GM19035 (cell line): ENCODE results near the gene PLAAT3.
"Not testable (repeated sequence)": the region's sequence is repeated elsewhere in the genome, so short reads cannot be mapped to it uniquely, and the experiment has no call there.

Experiments
- ATAC-seq: cut with Tn5 transposase; IDR thresholded peaks from one replicate; pipeline ENCODE4 v1.9.1; 2021; ENCODE audit not compliant: unreplicated experiment

PLAAT3 gene

DNA sequence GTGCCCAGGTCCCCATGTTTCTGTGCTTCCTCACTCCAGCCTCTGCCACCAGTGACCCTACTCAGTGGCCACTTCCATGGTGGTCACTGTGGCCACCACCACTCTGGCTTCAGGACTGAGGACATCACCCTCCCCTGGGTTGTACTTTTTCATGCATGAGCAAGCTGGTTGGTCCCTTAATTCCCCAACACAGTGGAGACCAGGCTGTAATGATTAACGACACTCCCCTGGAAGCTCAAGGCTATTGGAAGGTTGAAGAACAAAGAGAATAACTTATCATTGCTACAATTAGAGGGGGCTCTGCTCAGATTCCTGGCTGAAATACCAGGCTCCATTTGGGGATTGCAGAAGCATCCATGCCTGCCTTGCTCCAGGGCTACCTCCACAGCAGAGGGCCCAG is 67.2 kb downstream of the PLAAT3 start:
- ATAC-seq = no peak

DNA sequence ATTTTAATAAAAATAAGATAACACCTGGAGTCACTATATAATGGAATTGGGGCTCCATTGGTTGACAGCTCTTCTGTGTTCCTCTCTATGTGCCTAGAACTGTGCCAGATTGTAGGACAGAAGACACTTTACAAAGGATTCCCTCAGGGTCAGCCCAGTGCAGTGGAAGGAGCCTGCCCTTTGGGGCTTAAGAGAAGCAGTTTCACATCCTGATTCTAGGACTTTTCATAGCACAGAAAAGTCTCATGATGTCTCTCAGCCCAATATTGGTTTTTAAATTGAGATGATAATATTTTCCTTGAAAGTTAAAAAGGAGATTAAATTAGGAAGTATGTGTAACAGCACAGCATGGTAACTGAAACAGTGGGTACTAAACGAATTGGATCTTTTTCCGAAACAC is 70.5 kb downstream of the PLAAT3 start:
- no peak for ATAC-seq

DNA sequence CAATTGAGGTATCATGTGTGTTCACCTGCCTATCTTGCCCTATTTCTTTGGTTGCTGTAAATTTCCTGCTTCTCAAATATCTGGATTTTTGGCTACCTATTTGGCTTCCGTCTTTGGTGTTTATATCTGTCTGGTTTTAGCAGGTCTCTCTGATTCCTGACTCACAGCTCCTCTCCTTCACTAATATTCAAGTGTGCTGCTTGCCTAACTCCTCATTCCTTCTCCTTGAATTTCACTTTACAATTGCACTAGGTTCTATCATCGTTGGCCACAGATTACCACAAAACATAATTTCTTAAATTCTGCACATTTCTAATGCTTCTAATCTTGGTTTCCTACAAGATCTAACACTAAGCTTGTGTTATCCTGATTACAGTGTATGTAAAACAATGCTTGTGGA is 71.7 kb downstream of the PLAAT3 start:
- not testable (repeated sequence) for ATAC-seq

DNA sequence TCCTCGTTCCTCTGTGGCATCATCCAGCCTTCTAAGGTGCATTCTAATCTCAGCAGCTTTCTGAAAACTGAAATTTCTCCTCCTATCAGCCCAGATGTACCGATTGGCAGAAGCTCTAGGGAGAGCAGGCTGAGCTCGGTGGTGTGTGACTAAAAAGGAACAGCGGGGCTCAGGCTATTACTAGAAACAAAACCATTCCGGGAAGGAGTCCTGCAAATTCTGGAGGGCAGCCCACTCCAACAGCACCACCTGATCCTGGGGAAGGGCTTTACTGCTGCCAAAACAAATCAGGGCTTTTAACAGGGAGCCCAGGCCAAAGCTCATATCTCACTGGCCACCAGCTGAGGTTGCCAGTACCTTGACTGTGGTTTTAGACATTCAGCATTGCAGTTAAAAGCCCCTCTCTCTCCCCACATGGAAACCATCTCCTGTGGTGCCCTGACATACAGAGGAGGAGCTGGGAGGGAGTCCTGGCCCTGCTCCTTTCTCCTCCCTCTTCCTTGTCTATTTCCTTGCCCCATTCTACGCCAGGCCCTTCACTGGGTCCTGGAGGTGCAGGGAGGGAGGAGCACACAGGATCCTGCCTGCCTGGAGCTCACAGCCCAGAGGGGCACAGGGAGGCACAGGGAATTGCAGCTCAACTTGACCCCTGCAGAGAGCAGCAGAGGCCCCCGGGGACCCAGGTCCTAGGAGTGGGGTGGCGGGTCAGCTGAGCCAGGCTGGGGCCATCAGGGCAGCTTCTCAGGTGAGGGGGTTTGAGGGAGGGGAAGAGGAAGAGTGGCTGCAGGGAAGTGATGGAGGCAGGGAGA is 76.7 kb downstream of the PLAAT3 start:
- ATAC-seq = no peak

DNA sequence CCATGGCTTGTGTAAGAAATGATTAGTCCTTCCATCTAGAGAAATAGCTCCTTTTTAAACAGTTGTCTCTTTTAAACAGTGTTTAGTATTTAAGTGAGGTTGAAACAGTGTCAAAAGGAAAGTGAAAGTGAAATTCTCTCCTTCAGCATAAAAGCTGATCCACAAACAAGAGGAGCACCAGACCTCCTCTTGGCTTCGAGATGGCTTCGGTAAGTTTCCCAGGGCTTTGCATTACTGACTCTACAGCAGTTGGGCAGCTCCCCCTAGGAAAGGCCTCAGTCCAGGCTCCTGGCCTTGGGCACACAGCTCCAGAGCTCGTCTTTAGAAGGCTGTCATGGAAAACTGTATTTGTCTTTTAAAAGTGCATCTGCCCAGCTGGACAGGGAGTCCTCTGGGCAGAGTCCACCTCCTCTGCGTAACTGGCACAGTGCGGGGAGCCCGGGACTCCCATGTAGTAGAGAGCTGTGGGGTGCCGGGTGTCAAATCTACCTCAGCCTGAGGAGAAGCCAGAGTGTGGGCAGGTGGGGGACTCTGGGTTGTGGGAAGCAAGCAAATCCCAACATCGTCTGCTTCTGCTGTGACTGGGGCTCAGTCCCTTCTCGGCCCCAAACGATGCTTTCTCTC is 77.5 kb downstream of the PLAAT3 start, which contains the start of gene PLAAT4:
PLAAT4 (plus strand) TSS at position 140 of the 624 bp plus-strand sequence; CDS start at position 201, 61 bp downstream.
- ATAC-seq = no peak

DNA sequence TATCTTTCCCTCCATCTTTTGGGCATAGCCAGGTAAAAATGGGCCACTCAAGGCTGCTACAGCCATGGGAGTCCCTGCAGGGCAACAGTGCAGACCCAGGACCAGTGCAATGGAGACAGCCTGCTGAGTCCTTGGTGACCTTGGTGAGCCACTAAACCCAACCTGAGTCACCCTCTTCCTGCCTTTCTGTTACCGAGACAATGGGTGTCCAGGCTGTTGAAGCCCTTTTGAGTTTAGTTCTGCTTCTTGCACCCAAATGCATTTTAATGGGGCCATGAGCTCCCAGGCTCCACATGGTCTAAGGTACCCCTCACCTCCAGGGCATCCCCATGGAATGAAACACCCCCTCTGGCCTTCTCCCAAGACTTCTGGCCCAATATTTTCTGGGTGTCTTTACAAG is 78.5 kb downstream of the PLAAT3 start:
- no peak for ATAC-seq

DNA sequence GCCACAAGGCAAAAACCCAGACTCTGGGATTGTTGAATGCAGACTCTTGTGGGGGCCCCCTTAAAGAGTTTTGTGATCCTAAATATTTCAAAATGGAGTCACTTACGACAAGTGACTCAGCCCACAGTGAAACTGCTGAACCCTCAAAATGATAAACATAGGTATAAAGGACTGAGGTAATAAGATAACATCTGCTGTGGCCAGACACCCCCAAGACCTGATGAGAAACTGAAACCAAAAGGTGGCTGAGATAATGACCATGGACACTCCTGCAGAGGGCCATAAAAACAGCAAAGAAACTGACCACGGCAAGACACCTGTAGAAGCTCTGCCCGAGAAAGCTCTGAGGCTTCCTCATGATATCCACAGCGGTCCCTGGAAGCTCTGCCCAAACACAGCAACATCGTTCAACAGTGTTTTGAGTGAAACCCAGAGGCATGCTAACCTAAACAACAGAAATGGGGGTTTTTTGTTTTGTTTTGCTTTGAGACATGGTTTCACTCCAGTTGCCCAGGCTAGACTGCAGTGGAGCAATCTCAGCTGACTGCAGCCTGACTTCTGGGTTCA is 79.3 kb downstream of the PLAAT3 start:
- ATAC-seq = peak; percentile 57

DNA sequence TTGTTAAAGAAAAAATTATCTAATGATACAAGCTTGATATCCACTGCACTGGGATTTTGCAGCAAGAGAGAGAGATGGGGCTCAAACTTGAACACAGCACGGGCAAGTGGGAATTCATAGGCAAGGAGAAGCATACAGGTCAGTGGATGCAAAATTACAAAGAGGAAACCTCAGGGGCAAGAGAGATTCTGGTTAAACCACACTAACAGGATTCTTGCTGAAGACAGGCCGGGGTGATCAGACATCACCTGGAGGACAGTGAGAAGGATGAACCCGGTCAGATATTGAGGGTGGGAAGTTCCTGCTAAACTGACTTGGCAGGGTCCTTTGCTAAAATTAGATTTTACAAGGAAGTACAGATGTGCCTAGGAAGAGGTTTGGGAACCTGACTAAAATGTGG is 80.2 kb downstream of the PLAAT3 start:
- no peak for ATAC-seq

DNA sequence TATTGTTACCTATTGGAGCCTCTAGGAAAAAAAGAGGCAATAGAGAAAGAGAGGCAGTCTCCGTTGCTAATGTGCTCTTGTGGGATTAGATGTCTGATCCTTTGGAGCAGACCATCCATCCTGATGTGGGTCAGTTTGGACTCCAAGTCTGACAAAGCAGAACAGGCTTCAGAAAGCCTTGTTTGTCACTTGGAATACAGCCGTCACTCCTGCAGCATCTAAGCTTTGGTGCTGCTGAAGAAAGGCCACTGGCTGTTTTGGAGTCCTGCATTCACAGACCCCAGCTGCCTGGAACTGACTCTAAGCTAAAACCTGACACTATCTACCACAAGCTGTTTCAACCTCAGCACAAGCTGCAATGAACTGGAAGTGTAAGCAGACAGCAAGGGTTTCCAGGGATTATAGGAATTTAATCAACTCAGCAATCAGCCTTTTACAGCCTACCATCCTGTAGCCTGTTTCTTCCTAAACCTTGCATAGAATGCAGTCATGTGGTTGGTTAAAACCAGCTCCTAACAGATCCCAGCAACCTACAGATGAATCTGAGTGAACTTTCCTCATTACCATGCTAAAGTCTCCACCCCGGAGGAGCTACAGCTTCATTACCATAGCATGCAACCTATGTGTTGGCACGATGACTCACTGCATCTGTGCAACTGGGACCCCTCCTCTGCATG is 81.3 kb downstream of the PLAAT3 start:
- ATAC-seq = no peak

DNA sequence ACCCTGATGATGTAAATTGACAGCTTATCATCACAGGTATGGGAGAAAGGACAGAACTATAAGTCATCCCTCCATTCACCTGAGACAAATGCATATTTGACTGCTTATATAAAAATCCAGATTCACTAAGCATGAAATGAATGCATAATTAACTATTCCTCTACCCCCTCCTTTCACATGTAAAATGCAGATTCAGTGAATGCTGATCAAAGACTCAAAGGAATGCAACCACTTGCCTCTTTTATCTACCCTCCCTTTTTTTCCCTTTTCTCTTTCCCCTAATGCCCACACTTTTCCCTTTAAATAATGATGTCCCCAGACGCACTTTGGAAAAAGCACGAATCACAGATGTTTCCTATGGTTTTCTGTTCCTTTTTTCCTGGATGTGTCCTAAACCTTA is 82.1 kb downstream of the PLAAT3 start:
- ATAC-seq = no peak

DNA sequence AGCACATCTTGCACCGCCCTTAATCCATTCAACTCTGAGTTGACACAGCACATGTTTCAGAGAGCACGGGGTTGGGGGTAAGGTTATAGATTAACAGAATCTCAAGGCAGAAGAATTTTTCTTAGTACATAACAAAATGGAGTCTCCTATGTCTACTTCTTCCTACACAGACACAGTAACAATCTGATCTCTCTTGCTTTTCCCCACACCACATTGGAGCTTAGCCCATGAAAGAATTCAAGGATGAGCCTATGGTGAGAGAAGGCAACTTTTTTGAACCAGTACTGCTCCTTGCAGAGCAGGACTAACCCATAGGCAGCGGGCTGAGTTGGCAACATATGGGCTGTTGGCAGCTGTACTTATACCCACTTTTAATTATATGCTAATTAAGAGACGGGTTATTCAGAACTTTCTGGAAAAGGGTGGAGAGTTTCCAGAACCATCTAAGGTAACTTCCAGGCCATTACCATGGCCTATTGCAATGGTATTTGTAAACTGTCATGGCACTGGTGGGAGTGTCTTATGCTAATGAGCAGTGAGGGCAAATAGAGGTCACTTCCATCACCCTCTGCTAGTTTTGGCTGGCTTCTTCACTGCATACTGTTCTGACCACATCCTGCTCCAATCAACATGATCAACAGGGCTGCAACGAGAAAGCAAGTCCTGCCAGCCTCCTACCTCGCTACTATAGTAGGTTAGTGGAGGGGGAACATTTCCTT is 83.0 kb downstream of the PLAAT3 start:
- peak; percentile 63 for ATAC-seq

DNA sequence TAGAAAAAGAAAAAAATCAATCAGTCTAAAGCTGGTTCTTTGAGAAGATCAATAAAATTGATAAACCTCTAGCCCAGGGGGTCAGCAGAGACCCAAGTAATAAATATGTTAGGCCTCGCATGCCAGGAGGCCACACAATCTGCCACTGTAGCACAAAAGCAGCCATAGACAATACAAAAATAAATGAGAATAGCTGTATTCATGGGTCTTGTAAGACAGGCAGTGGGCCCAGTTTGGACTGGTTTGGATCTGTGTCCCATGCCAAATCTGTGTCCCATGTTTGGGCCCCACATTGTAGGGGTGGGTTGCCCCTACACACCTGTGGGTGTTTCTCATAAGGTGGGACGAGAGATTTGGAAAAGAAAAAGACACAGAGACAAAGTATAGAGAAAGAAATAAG is 84.2 kb downstream of the PLAAT3 start:
- no peak for ATAC-seq

DNA sequence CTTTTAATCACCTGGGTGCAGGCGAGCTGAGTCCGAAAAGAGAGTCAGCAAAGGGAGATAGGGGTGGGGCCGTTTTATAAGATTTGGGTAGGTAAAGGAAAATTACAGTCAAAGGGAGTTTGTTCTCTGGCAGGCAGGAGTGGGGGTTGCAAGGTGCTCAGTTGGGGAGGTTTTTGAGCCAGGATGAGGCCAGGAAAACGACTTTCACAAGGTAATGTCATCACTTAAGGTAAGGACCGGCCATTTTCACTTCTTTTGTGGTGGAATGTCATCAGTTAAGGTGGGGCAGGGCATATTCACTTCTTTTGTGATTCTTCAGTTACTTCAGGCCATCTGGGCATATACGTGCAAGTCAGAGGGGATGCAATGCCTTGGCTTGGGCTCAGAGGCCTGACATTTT is 84.9 kb downstream of the PLAAT3 start:
- not testable (repeated sequence) for ATAC-seq

DNA sequence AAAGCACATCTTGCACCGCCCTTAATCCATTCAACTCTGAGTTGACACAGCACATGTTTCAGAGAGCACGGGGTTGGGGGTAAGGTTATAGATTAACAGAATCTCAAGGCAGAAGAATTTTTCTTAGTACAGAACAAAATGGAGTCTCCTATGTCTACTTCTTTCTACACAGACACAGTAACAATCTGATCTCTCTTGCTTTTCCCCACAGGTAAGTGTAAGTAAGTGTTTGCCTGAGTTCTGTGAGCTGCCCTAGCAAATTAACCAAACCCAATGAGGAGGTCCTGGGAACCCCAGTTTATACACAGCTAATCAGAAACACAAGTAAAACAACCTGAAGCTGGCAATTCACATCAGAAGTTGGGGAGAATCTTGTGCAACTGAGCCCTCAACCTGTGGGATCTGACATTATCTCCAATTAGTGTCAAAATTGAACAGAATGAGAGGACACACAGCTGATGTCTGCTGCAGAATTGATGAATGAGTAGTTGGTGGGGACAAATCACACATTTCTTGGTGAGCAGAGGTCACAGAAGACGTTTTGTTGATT is 85.4 kb downstream of the PLAAT3 start:
- not testable (repeated sequence) for ATAC-seq

DNA sequence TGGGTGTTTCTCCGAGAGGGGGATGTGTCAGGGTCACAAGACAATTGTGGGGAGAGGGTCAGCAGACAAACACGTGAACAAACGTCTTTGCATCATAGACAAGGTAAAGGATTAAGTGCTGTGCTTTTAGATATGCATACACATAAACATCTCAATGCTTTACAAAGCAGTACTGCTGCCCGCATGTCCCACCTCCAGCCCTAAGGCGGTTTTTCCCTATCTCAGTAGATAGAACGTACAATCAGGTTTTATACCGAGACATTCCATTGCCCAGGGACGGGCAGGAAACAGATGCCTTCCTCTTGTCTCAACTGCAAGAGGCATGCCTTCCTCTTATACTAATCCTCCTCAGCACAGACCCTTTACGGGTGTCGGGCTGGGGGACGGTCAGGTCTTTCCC is 86.1 kb downstream of the PLAAT3 start:
- ATAC-seq = not testable (repeated sequence)

DNA sequence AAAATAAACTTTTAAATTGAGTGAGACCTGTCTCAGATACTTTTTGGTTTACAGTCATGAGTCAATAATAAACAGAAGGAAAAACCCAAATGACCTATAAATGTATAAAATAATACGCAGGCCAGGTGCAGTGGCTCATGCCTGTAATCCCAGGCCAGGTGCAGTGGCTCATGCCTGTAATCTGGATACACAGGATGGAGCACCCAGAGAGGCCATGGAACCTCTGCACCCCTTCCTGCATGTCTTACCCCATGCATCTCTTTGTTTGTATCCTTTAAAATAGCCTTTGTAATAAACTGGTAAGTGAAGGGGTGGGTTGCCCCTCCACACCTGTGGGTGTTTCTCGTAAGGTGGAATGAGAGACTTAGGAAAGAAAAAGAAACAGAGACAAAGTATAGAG is 86.6 kb downstream of the PLAAT3 start:
- no peak for ATAC-seq
